ENCODE data around the gene ARID1B.

ARID1B gene

DNA sequence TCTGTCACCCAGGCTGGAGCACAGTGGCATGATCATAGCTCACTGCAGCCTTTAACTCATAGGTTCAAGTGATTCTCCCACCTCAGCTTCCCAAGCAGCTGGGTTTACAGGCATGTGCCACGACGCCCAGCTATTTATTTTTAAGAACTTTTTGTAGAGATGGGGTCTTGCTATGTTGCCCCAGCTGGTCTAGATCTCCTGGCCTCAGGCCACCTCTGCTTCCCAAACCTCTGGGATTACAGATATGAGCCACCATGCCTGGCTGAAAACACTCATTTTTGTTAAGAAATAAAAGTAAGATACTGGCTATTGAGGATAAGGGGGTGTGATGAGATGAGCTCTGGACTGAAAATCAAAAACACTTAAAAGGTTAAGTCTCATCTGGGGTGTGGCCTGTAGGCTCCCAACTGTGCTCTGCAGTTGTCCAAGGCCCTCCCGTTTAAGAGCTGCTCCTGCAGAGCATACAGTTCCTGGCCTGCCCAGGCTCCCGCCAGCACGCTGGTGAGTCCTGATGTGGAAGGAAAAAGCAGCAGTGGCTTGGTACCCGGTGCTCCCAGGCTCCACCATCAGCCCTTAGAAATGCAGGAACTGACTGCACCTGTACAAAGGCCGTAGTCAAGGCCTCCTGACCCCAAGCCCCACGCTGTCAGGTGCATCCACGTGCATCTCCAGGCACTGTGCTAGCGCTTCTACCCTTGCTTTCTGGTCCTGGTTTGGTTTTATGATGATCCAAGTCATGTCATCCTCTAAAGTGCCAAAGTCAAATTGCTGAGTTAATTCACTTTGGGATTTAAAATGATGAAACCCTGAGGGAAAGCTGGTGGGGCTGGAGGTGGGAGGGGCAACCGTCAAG lies 434.7 kb downstream of the ARID1B start:
- Histone ChIP-seq H3K4me1 (ENCODE audit: insufficient read depth, low read length) (no peaks in the 10 kb centered on the region), H2AFZ (ENCODE audit: low read depth, low read length) (no peak overlapping the region), H3K27ac (ENCODE audit: low read length) (no peak overlapping the region), H3K9me3 (ENCODE audit: insufficient read depth, low read length, severe bottlenecking) (no peaks in the 10 kb centered on the region), H3K4me3 (ENCODE audit: low read depth in 1 of 2, low read length in 2 of 2) (no peak overlapping the region), H3K4me2 (ENCODE audit: insufficient read depth, low read length) (no peak overlapping the region), H4K20me1 (ENCODE audit: insufficient read depth, low read length) (peaks cover 2% of the 10 kb centered on the region), H3K9ac (ENCODE audit: low read depth, low read length) (no peak overlapping the region), H3K27me3 (ENCODE audit: insufficient read depth, low read length, poor library complexity) (no peaks in the 10 kb centered on the region), H3K36me3 (ENCODE audit: insufficient read depth, low read length) (peaks cover 20% of the 10 kb centered on the region), H3K79me2 (ENCODE audit: insufficient read depth, low read length) (no peaks in the 10 kb centered on the region)
- no peak for TF ChIP-seq EZH2 (IDR thresholded peaks at IDR 0.05; ENCODE audit: borderline replicate concordance, low read depth, low read length, severe bottlenecking)
- TF ChIP-seq, protein P1, sequence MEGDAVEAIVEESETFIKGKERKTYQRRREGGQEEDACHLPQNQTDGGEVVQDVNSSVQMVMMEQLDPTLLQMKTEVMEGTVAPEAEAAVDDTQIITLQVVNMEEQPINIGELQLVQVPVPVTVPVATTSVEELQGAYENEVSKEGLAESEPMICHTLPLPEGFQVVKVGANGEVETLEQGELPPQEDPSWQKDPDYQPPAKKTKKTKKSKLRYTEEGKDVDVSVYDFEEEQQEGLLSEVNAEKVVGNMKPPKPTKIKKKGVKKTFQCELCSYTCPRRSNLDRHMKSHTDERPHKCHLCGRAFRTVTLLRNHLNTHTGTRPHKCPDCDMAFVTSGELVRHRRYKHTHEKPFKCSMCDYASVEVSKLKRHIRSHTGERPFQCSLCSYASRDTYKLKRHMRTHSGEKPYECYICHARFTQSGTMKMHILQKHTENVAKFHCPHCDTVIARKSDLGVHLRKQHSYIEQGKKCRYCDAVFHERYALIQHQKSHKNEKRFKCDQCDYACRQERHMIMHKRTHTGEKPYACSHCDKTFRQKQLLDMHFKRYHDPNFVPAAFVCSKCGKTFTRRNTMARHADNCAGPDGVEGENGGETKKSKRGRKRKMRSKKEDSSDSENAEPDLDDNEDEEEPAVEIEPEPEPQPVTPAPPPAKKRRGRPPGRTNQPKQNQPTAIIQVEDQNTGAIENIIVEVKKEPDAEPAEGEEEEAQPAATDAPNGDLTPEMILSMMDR (IDR thresholded peaks at IDR 0.05; ENCODE audit: borderline replicate concordance, extremely low read depth, low read length, poor library complexity, severe bottlenecking): no peak
- no peak for DNase-seq
- peak; percentile 21; the same call in 1 of the 3 replicates for ATAC-seq (ENCODE audit: insufficient read depth, low read depth)

DNA sequence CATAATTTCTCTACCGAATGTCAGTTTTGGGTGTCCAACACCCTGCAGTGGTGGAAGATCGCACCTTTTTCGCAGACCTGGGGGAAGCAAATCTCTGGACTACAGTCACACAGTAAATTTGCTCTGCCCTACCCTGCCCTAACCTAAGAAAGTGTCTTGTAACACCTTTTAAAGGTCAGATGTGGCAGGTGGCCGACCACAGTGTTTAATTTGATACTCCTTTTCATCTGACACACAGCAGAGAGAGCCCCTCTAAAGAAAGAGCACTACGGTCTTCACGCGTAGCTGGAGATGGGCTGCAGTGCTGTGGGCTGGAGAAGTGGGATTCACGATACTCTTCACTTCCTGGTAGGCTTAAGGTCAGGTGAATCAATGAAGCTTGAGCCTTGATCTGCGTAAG lies 436.2 kb downstream of the ARID1B start:
- Histone ChIP-seq H2AFZ (ENCODE audit: low read depth, low read length) (no peak overlapping the region), H3K27ac (ENCODE audit: low read length) (no peak overlapping the region), H3K36me3 (ENCODE audit: insufficient read depth, low read length) (peaks cover 6% of the 10 kb centered on the region; the same call in 1 of the 2 replicates), H4K20me1 (ENCODE audit: insufficient read depth, low read length) (peaks cover 2% of the 10 kb centered on the region; the same call in 1 of the 2 replicates), H3K27me3 (ENCODE audit: insufficient read depth, low read length, poor library complexity) (no peaks in the 10 kb centered on the region), H3K4me3 (ENCODE audit: low read depth in 1 of 2, low read length in 2 of 2) (no peak overlapping the region), H3K9me3 (ENCODE audit: insufficient read depth, low read length, severe bottlenecking) (no peaks in the 10 kb centered on the region), H3K79me2 (ENCODE audit: insufficient read depth, low read length) (no peaks in the 10 kb centered on the region), H3K4me1 (ENCODE audit: insufficient read depth, low read length) (no peaks in the 10 kb centered on the region), H3K9ac (ENCODE audit: low read depth, low read length) (no peak overlapping the region), H3K4me2 (ENCODE audit: insufficient read depth, low read length) (no peak overlapping the region)
- DNase-seq (no peak), ATAC-seq (ENCODE audit: insufficient read depth, low read depth) (no peak)
- TF ChIP-seq EZH2 (IDR thresholded peaks at IDR 0.05; ENCODE audit: borderline replicate concordance, low read depth, low read length, severe bottlenecking): no peak
- TF ChIP-seq, protein P1 (IDR thresholded peaks at IDR 0.05; ENCODE audit: borderline replicate concordance, extremely low read depth, low read length, poor library complexity, severe bottlenecking): no peak

DNA sequence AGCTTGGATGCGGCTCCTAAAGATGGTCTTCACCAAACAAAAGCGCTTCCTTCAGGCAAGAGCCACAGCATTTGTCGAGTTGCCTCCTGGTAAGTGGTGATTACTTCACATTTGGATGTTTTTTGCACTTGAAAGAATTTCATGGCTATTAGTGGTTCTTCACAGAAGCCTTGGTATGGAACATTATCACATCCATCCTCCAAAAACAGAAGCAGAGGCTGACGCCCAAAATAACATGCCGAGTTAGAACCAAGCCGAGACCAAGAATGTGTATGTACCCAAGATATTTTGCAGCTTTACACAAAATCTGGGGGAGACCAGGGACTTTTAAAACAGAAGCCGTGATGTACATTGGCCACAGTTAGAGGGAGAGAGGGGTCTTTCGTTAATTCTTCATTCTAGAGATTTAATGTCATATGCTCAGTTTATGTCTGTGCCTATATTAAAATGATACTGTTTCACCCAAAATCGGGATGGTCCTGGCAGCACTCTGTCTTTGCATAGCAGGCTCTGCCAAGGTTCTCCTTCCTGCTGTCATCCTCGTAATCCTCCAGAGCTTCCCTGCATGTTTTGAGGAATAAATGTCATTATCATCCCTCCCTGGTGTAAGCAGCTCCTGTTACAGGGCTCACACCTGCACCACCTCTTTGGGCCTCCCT lies 436.9 kb downstream of the ARID1B start:
- Histone ChIP-seq H3K27ac (ENCODE audit: low read length) (no peak overlapping the region), H3K27me3 (ENCODE audit: insufficient read depth, low read length, poor library complexity) (no peaks in the 10 kb centered on the region), H4K20me1 (ENCODE audit: insufficient read depth, low read length) (peaks cover 2% of the 10 kb centered on the region; the same call in 1 of the 2 replicates), H3K4me1 (ENCODE audit: insufficient read depth, low read length) (no peaks in the 10 kb centered on the region), H3K9ac (ENCODE audit: low read depth, low read length) (no peak overlapping the region), H2AFZ (ENCODE audit: low read depth, low read length) (no peak overlapping the region), H3K4me3 (ENCODE audit: low read depth in 1 of 2, low read length in 2 of 2) (no peak overlapping the region), H3K36me3 (ENCODE audit: insufficient read depth, low read length) (peaks cover 5% of the 10 kb centered on the region; the same call in 1 of the 2 replicates), H3K4me2 (ENCODE audit: insufficient read depth, low read length) (no peak overlapping the region), H3K79me2 (ENCODE audit: insufficient read depth, low read length) (no peaks in the 10 kb centered on the region), H3K9me3 (ENCODE audit: insufficient read depth, low read length, severe bottlenecking) (no peaks in the 10 kb centered on the region)
- DNase-seq (no peak), ATAC-seq (ENCODE audit: insufficient read depth, low read depth) (no peak)
- no peak for TF ChIP-seq EZH2 (IDR thresholded peaks at IDR 0.05; ENCODE audit: borderline replicate concordance, low read depth, low read length, severe bottlenecking)
- TF ChIP-seq, protein P1 (IDR thresholded peaks at IDR 0.05; ENCODE audit: borderline replicate concordance, extremely low read depth, low read length, poor library complexity, severe bottlenecking): no peak

Measured in DND-41 (cell line).